Suprapubic skin (tissue), 3 donors: Measurements from ENCODE around the gene TRAK1.

Experiments
- CTCF ChIP-seq, 2 donors: fragments of 200-600 bp in 1 of 2; fragments of 450-650 bp in 1 of 2; sonication (generic) in 1 of 2; IDR thresholded peaks; one replicate each; pipeline ENCODE4 v1.5.1; 2016 to 2019; ENCODE audit warnings: antibody characterized with exemption in 2 of 2, mild to moderate bottlenecking in 1 of 2, moderate library complexity in 1 of 2
- POLR2A ChIP-seq, 2 donors: fragments of 450-650 bp; IDR thresholded peaks; one replicate each; pipeline ENCODE4 v1.6.1; 2017; ENCODE audit warnings: antibody characterized with exemption in 2 of 2, mild to moderate bottlenecking in 2 of 2, moderate library complexity in 2 of 2

GRCh38 chr3:42236611-42237010 lies 145.5 kb downstream of the TRAK1 start:
- no peak for TF ChIP-seq CTCF (IDR thresholded peaks at IDR 0.05)
- no peak for TF ChIP-seq POLR2A (IDR thresholded peaks at IDR 0.05)
